Sigmoid colon (tissue), 7 donors: ENCODE data around the gene TMPRSS13. TPM values are rescaled to one million over a fixed set of nuclear protein-coding genes. Genes with fewer than 3 reads are reported as not detected.

Source experiments
- DNase-seq: peaks from one replicate; pipeline ENCODE4 v3.0.0-alpha.2; 2019
- H3K27ac ChIP-seq, 4 donors: fragments of 200-600 bp; sonication (generic); one replicate each; pipeline ENCODE4 v1.5.1; 2016 to 2019; ENCODE audit warnings: mild to moderate bottlenecking in 1 of 4
- H3K27me3 ChIP-seq, 3 donors: fragments of 200-600 bp; sonication (generic); one replicate each; pipeline ENCODE4 v1.5.1; 2019; ENCODE audit warnings: mild to moderate bottlenecking in 1 of 3
- H3K36me3 ChIP-seq, 4 donors: fragments of 200-600 bp; sonication (generic); one replicate each; pipeline ENCODE4 v1.5.1; 2016 to 2019
- H3K4me1 ChIP-seq, 4 donors: fragments of 200-600 bp; sonication (generic); one replicate each; pipeline ENCODE4 v1.5.1; 2017 to 2019
- H3K4me3 ChIP-seq, 4 donors: fragments of 200-600 bp; sonication (generic); one replicate each; pipeline ENCODE4 v1.5.1; 2017 to 2019; ENCODE audit warnings: mild to moderate bottlenecking in 2 of 4, moderate library complexity in 1 of 4
- H3K9me3 ChIP-seq, 4 donors: fragments of 200-600 bp in 3 of 4; sonication (generic) in 3 of 4; one replicate each; pipeline versions ENCODE4 v1.5.1 to v1.6.1; 2013 to 2019
- CTCF ChIP-seq, 4 experiments: fragments of 450-650 bp in 3 of 4; fragments of 200-600 bp in 1 of 4; IDR thresholded peaks; one replicate each; pipeline ENCODE4 v1.5.1; 2016 to 2019; ENCODE audit warnings: antibody characterized with exemption in 4 of 4, mild to moderate bottlenecking in 3 of 4, moderate library complexity in 2 of 4
- EP300 ChIP-seq, 4 donors: sonication (generic); formaldehyde crosslinking; IDR thresholded peaks; one replicate each; pipeline ENCODE4 v1.6.1; 2017; ENCODE audit warnings: antibody characterized with exemption in 4 of 4
- POLR2A ChIP-seq, 2 donors: fragments of 450-650 bp; IDR thresholded peaks; one replicate each; pipeline ENCODE4 v1.6.1; 2016; ENCODE audit warnings: antibody characterized with exemption in 2 of 2, mild to moderate bottlenecking in 2 of 2, moderate library complexity in 2 of 2
- POLR2AphosphoS5 ChIP-seq, 4 donors: sonication (generic); formaldehyde crosslinking; IDR thresholded peaks; one replicate each; pipeline ENCODE4 v1.6.1; 2017; ENCODE audit warnings: antibody characterized with exemption in 4 of 4
- WGBS, 2 donors: extraction: QIAGEN DNeasy Blood & Tissue Kit; methylation state at CpG; one replicate each; pipeline ENCODE4 v1.1.7; 2013; 5-methylcytosine and 5-hydroxymethylcytosine counted together
- intact Hi-C: fragments of 100-400 bp; cut with DNase I; formaldehyde crosslinking; loops from one replicate; pipeline ENCODE4 v1.15.1; 2023
- polyA plus RNA-seq, 3 donors: library from polyadenylated mRNA; stranded (reverse); fragments of 200-250 nt; gene quantifications; one replicate each; pipeline ENCODE4 v1.2.3, GENCODE V29; 2013
- total RNA-seq, 4 donors: library from RNA; depleted of rRNA; stranded (reverse); fragments of >200 nt; gene quantifications; one replicate each; pipeline ENCODE4 v1.1.0, GENCODE V29; 2016
- donor health status: healthy with polysubstance abuse.
- donor health status: Bipolar disorder and iron deficiency.
- donor health status: healthy.

The TMPRSS13 gene
- total and polyA plus RNA-seq, 7 donors = 1.4 to 1.6 TPM; not detected in 5

DNA sequence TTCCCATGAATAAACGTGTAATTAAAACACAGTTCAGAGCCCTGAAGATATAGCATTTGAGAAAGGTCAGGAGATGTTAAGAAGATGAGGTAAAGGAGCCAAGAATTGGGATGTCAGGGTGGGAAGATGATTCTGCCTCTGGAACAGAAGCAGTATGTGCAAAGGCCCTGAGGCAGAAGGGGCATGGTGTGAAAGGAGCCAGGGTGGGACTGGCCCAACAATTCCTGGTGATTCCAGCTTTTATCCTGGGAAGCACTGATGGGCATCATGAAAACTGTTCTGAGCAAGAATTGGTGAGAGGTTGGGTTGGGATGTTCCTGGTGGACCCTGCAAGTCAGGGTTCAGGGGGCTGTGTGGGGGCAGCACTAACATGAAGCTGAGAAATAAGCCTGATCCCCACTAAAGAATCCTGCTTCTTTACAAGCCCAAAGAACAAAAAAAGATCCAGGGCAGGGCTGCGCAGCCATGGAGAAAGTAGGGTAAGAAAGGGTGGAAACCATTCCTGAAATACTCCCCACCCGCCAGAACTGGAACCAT, 50.2 kb downstream of the TMPRSS13 start:
- TF ChIP-seq EP300 (IDR thresholded peaks at IDR 0.05) (no peak), CTCF (IDR thresholded peaks at IDR 0.05) (no peak), POLR2AphosphoS5 (IDR thresholded peaks at IDR 0.05) (no peak), POLR2A (IDR thresholded peaks at IDR 0.05) (no peak)
- intact Hi-C loops = no loop called here
- H3K4me1 ChIP-seq = peaks cover 0 to 73% (median 63%) of the 10 kb centered on the region in 4 donors
- DNase-seq = no peak
- H3K9me3 ChIP-seq = no peaks in the 10 kb centered on the region
- peak overlapping the region in 3 of 4 donors; percentile 90 to 96 (median 94) for H3K27ac ChIP-seq
- no peak overlapping the region for H3K4me3 ChIP-seq
- WGBS, 2 donors = 85 to 90% methylated on average over 3 of the region's 3 CpGs
- no peaks in the 10 kb centered on the region for H3K36me3 ChIP-seq
- no peaks in the 10 kb centered on the region for H3K27me3 ChIP-seq

- Histone ChIP-seq H3K27ac (peak overlapping the region in 3 of 4 donors; percentile 90 to 96 (median 94)), H3K4me1 (peaks cover 0 to 73% (median 63%) of the 10 kb centered on the region in 4 donors), H3K9me3 (no peaks in the 10 kb centered on the region), H3K27me3 (no peaks in the 10 kb centered on the region), H3K4me3 (no peak overlapping the region), H3K36me3 (no peaks in the 10 kb centered on the region)
- 83 to 90% methylated on average over 6 of the region's 6 CpGs for WGBS, 2 donors
- DNase-seq = no peak
- no peak for TF ChIP-seq POLR2AphosphoS5 (IDR thresholded peaks at IDR 0.05)
- TF ChIP-seq CTCF (IDR thresholded peaks at IDR 0.05) = no peak
- TF ChIP-seq POLR2A (IDR thresholded peaks at IDR 0.05) = no peak
- no peak for TF ChIP-seq EP300 (IDR thresholded peaks at IDR 0.05)
- intact Hi-C loops = no loop called here
Observed at GRCh38 chr11:117878314-117878938, 50.8 kb downstream of the TMPRSS13 start.

DNA sequence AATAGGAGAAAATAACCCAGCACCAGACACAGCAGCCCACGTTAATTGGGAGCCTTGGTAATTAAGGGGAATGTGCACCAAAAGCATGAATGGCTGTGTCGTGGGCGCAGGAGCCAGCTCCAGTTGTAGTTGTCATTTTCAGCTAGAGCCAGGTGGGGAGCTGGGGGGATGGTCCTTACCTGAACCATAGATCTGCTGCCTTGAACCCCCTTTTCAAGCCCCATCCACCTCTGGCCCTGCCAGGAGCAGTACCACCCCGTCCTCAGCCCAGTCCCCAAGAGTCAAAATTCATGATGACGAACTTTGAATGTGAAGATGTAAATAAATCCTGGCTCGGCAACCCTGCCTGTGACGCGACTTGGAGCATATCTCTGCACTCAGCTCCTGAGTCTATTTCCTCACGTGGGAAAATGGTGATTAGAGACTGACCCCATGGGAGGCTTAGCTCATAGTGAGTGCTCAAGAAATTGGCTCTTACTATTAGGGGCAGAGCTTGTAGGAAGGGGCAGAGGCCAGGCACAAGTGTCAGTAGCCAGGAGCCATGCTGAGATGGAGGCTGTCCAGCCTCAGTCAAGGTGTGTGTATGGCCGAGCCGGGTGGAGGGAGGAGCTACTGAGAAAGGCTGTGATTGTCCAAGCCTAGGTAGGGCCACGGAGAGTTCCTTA, 52.0 kb downstream of the TMPRSS13 start:
- no peaks in the 10 kb centered on the region for H3K9me3 ChIP-seq
- H3K27me3 ChIP-seq = no peaks in the 10 kb centered on the region
- peak overlapping the region; percentile 76 to 96 (median 92) for H3K27ac ChIP-seq
- H3K4me3 ChIP-seq = peak overlapping the region; percentile 74 to 90 (median 80)
- peak; percentile 84 for DNase-seq
- H3K4me1 ChIP-seq = peaks cover 0 to 73% (median 64%) of the 10 kb centered on the region in 4 donors
- WGBS, 2 donors = 59 to 65% methylated on average over 12 of the region's 12 CpGs
- intact Hi-C loops = no loop called here
- no peak for TF ChIP-seq POLR2A (IDR thresholded peaks at IDR 0.05)
- no peak for TF ChIP-seq CTCF (IDR thresholded peaks at IDR 0.05)
- TF ChIP-seq EP300 (IDR thresholded peaks at IDR 0.05) = no peak
- peak in 3 of 4 donors; percentile 25 to 55 (median 29) for TF ChIP-seq POLR2AphosphoS5 (IDR thresholded peaks at IDR 0.05)
- no peaks in the 10 kb centered on the region for H3K36me3 ChIP-seq

DNA sequence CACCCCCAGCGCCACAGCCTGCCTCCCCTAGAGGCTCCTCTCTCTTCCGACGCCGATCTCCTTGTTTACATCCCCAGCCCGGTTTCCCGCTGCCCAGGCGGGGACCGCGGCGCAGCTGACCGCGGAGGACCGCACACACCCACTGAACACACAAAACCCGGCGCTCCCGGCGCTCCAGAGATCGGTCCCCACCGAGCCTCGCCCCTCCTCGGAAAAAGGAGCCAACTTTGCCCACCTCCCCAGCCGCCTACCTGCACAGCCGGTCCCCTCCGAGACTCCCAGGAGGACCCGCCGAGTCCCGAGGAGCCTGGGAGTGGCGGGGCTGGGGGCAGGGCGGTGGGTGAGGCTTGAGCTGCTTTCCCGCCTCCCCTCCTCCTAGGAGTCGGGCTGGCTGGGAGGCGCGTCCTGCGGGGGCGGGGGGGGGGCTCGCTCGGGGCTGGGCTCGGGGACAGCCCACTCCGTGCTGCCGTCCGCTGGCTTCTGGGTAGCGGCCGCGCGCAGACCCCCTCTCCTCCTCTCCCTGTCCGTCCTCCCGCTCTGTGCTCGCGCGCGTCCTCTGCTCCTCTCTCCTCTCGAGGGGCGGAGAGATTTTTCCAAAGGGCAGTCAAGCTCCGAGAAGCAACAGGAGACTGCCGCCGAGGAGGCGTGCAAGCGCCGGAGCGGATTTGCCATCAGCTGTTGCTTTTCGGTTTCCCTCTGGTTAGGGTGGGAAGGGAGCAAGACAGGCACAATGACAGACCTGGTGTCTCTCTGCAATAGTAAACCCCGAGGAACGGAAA, 52.7 kb downstream of the TMPRSS13 start, which contains the start of gene FXYD6:
Gene FXYD6 (minus strand): TSS at position 318 of the 779 bp plus-strand sequence. CDS start 33,882 bp downstream, outside the sequence.
- H3K27ac ChIP-seq = peak within 1 kb of the TSS; percentile 76 to 96 (median 92)
- H3K36me3 ChIP-seq = no peaks in the 10 kb centered on the region
- 1% methylated on average over 63 of the region's 63 CpGs for WGBS, 2 donors
- TF ChIP-seq POLR2AphosphoS5 (IDR thresholded peaks at IDR 0.05) (peak; percentile 95), CTCF (IDR thresholded peaks at IDR 0.05) (no peak), EP300 (IDR thresholded peaks at IDR 0.05) (no peak), POLR2A (IDR thresholded peaks at IDR 0.05) (peak; percentile 76 to 77)
- H3K4me3 ChIP-seq = peak within 1 kb of the TSS; percentile 74 to 90 (median 80)
- no peaks in the 10 kb centered on the region for H3K27me3 ChIP-seq
- H3K4me1 ChIP-seq = peaks cover 0 to 73% (median 64%) of the 10 kb centered on the region in 4 donors
- DNase-seq = peak; percentile 87
- no peaks in the 10 kb centered on the region for H3K9me3 ChIP-seq
- intact Hi-C loops = no loop called here
